Measurements from ENCODE around the gene DHX9. TPM values are rescaled to one million over a fixed set of nuclear protein-coding genes. Genes with fewer than 3 reads are reported as not detected.

Gene DHX9
- total RNA-seq, 1 experiment from 2014 or later: 218 TPM

DNA sequence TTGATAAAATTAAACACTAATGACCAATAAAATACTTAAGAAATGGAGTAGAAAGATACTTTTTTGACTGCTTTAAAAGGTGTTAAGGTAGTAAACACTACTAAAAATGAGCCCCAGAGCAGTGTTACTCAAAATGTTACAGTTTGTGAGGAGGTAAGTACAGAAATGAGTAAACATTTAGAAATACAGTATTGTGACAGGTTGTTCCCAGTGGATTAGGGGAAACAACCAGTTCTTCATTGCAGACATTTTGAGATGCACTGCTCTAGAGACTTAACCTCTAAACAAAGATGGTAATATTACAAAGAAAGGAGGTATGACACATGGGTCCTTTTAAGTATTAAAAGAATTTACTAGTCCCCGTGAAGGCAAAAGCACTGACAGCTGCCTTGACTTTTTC is 12.7 kb downstream of the DHX9 start:
- Histone ChIP-seq H3K36me3 (ENCODE audit: control insufficient read depth, insufficient read depth, low read length) (no peaks in the 10 kb centered on the region), H3K27me3 (replicated peaks; ENCODE audit: control insufficient read depth, insufficient read depth, low read length) (no peaks in the 10 kb centered on the region), H3K9me3 (no peaks in the 10 kb centered on the region), H3K4me3 (ENCODE audit: low read depth, low read length) (no peak overlapping the region), H3K4me1 (no peaks in the 10 kb centered on the region)
- intact Hi-C loops (cut with micrococcal nuclease; ENCODE audit: unreplicated experiment): no loop called here
- CTCF ChIA-PET: no interaction called here
- Mint-ChIP-seq H3K27me3 (ENCODE audit: insufficient read depth, unreplicated experiment) (no peaks in the 10 kb centered on the region), H3K4me3 (ENCODE audit: unreplicated experiment) (no peak overlapping the region), H3K9me3 (ENCODE audit: unreplicated experiment) (no peaks in the 10 kb centered on the region), H3K27ac (ENCODE audit: unreplicated experiment) (no peak overlapping the region), H3K4me1 (ENCODE audit: low read depth, unreplicated experiment) (peaks cover 13% of the 10 kb centered on the region), H3K36me3 (ENCODE audit: insufficient read depth, unreplicated experiment) (peaks cover 96% of the 10 kb centered on the region)
- DNase-seq: no peak
- POLR2A ChIA-PET: no interaction called here
- TF ChIP-seq, protein P1, sequence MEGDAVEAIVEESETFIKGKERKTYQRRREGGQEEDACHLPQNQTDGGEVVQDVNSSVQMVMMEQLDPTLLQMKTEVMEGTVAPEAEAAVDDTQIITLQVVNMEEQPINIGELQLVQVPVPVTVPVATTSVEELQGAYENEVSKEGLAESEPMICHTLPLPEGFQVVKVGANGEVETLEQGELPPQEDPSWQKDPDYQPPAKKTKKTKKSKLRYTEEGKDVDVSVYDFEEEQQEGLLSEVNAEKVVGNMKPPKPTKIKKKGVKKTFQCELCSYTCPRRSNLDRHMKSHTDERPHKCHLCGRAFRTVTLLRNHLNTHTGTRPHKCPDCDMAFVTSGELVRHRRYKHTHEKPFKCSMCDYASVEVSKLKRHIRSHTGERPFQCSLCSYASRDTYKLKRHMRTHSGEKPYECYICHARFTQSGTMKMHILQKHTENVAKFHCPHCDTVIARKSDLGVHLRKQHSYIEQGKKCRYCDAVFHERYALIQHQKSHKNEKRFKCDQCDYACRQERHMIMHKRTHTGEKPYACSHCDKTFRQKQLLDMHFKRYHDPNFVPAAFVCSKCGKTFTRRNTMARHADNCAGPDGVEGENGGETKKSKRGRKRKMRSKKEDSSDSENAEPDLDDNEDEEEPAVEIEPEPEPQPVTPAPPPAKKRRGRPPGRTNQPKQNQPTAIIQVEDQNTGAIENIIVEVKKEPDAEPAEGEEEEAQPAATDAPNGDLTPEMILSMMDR (IDR thresholded peaks at IDR 0.05; ENCODE audit: insufficient read depth in 1 of 2, low read depth in 1 of 2, low read length in 1 of 2, severe bottlenecking in 1 of 2, unreplicated experiment in 1 of 2): no peak
- no TSS peak for BruUV-seq (replicated peaks)

DNA sequence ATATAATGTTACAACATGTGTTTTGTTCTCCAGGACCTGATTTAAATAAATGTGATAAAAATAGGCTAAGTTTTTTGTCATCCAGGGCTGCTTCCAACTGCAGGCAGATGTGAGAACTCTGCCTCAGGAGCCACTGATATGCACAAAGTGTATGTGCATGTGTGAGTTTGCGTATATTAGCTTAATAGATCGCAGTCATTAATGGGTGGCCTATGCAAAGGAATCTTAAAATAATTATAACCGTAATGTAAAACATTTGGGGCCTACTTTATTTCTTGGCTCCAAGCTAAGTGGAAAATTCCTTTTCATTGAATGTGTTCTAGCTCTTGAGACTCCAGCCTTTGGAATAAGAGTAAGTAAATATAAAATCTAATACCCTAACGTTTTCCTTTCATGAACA is 16.8 kb downstream of the DHX9 start:
- POLR2A ChIA-PET: no interaction called here
- H3K9me3 Mint-ChIP-seq (ENCODE audit: unreplicated experiment): no peaks in the 10 kb centered on the region
- H3K27ac Mint-ChIP-seq (ENCODE audit: unreplicated experiment): no peak overlapping the region
- no peak for DNase-seq
- H3K36me3 ChIP-seq (ENCODE audit: control insufficient read depth, insufficient read depth, low read length): peaks cover 2% of the 10 kb centered on the region; the same call in 1 of the 2 replicates
- no peaks in the 10 kb centered on the region for H3K9me3 ChIP-seq
- H3K4me3 Mint-ChIP-seq (ENCODE audit: unreplicated experiment): no peak overlapping the region
- peaks cover 96% of the 10 kb centered on the region for H3K36me3 Mint-ChIP-seq (ENCODE audit: insufficient read depth, unreplicated experiment)
- no peaks in the 10 kb centered on the region for H3K27me3 Mint-ChIP-seq (ENCODE audit: insufficient read depth, unreplicated experiment)
- BruUV-seq (replicated peaks): no TSS peak
- peaks cover 2% of the 10 kb centered on the region for H3K4me1 Mint-ChIP-seq (ENCODE audit: low read depth, unreplicated experiment)
- no peak overlapping the region for H3K4me3 ChIP-seq (ENCODE audit: low read depth, low read length)
- TF ChIP-seq, protein P1 (IDR thresholded peaks at IDR 0.05; ENCODE audit: insufficient read depth in 1 of 2, low read depth in 1 of 2, low read length in 1 of 2, severe bottlenecking in 1 of 2, unreplicated experiment in 1 of 2): no peak
- intact Hi-C loops (cut with micrococcal nuclease; ENCODE audit: unreplicated experiment): no loop called here
- no peaks in the 10 kb centered on the region for H3K4me1 ChIP-seq
- CTCF ChIA-PET: no interaction called here
- no peaks in the 10 kb centered on the region for H3K27me3 ChIP-seq (replicated peaks; ENCODE audit: control insufficient read depth, insufficient read depth, low read length)

DNA sequence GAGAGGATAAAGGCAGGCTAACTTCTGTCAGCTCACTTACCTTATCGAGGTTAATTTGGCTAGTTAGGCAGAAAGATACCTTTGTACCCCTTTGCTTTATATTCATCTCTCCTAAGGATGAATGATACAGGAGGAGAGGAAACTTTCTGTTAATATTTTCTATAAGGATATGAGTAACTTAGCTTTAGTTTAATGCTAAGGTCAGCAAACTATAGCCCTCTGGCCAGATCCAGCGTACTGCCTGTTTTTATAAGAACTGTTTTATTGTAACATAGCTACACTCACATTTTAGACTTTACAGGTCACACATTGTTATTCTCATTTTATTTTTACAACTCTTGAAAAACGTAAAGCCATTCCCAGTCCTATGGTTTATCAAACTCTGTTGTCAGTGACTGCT is 18.1 kb downstream of the DHX9 start:
- TF ChIP-seq, protein P1 (IDR thresholded peaks at IDR 0.05; ENCODE audit: insufficient read depth in 1 of 2, low read depth in 1 of 2, low read length in 1 of 2, severe bottlenecking in 1 of 2, unreplicated experiment in 1 of 2): no peak
- Histone ChIP-seq H3K36me3 (ENCODE audit: control insufficient read depth, insufficient read depth, low read length) (peaks cover 2% of the 10 kb centered on the region; the same call in 1 of the 2 replicates), H3K9me3 (no peaks in the 10 kb centered on the region), H3K4me3 (ENCODE audit: low read depth, low read length) (no peak overlapping the region), H3K27me3 (replicated peaks; ENCODE audit: control insufficient read depth, insufficient read depth, low read length) (no peaks in the 10 kb centered on the region), H3K4me1 (no peaks in the 10 kb centered on the region)
- Mint-ChIP-seq H3K27ac (ENCODE audit: unreplicated experiment) (no peak overlapping the region), H3K9me3 (ENCODE audit: unreplicated experiment) (no peaks in the 10 kb centered on the region), H3K27me3 (ENCODE audit: insufficient read depth, unreplicated experiment) (no peaks in the 10 kb centered on the region), H3K4me3 (ENCODE audit: unreplicated experiment) (no peak overlapping the region), H3K36me3 (ENCODE audit: insufficient read depth, unreplicated experiment) (peaks cover 99% of the 10 kb centered on the region), H3K4me1 (ENCODE audit: low read depth, unreplicated experiment) (no peaks in the 10 kb centered on the region)
- no peak for DNase-seq
- BruUV-seq (replicated peaks): no TSS peak
- POLR2A ChIA-PET: no interaction called here
- intact Hi-C loops (cut with micrococcal nuclease; ENCODE audit: unreplicated experiment): no loop called here
- CTCF ChIA-PET: no interaction called here
